Measurements from ENCODE around the gene RELB. TPM values are rescaled to one million over a fixed set of nuclear protein-coding genes. Genes with fewer than 3 reads are reported as not detected.

Gene RELB
- total RNA-seq, 1 donor from 2014 or later = 18.7 TPM

DNA sequence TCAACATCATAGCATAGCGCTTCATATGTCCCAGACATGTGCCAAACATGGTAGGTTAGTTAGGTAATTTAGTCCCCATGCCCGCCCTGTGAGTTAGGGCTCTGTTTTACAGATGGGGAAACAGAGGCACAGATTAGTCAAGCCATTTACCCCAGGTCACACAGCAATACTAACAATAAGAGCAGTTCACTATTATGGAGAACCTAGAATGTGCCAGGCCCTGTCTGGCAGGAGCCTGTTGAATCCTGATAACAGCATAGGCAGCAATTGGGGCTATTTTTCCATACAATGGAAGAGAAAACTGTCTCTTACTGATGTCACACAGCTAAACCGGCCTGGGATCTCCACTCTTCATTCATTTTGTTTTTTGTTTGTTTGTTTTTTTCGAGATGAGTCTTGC is 85.2 kb downstream of the RELB start:
- DNase-seq (ENCODE audit: low spot score in 2 of 2, unreplicated experiment in 2 of 2) = no peak
- Mint-ChIP-seq H3K4me1 (peaks cover 8% of the 10 kb centered on the region), H3K27ac (no peak overlapping the region), H3K36me3 (peaks cover 18% of the 10 kb centered on the region), H3K4me3 (no peak overlapping the region), H3K9me3 (no peaks in the 10 kb centered on the region), H3K27me3 (ENCODE audit: low read depth) (no peaks in the 10 kb centered on the region)
- TF ChIP-seq, protein P1, sequence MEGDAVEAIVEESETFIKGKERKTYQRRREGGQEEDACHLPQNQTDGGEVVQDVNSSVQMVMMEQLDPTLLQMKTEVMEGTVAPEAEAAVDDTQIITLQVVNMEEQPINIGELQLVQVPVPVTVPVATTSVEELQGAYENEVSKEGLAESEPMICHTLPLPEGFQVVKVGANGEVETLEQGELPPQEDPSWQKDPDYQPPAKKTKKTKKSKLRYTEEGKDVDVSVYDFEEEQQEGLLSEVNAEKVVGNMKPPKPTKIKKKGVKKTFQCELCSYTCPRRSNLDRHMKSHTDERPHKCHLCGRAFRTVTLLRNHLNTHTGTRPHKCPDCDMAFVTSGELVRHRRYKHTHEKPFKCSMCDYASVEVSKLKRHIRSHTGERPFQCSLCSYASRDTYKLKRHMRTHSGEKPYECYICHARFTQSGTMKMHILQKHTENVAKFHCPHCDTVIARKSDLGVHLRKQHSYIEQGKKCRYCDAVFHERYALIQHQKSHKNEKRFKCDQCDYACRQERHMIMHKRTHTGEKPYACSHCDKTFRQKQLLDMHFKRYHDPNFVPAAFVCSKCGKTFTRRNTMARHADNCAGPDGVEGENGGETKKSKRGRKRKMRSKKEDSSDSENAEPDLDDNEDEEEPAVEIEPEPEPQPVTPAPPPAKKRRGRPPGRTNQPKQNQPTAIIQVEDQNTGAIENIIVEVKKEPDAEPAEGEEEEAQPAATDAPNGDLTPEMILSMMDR (IDR thresholded peaks at IDR 0.05; ENCODE audit: unreplicated experiment) = no peak

DNA sequence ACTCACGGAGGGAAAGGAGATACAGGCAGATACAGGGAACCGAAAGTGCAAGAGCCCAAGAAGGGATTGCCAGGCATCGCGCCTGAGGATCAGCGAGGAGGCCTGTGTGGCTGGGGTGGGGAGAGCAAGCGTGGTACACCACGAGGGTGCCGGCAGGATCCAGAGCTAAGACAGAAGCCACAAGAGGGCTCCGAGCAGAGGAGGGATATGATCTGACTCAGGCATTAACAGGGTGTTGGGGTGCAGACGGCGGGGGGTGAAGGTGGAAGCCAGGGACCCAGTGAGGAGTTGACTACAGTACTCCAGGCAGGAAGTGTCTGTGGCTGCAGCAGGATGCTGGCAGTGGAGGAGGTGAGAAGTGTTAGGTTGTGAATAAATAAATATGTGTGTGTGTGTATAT is 86.3 kb downstream of the RELB start:
- Mint-ChIP-seq H3K4me3 (no peak overlapping the region), H3K9me3 (no peaks in the 10 kb centered on the region), H3K4me1 (peaks cover 10% of the 10 kb centered on the region), H3K36me3 (peaks cover 10% of the 10 kb centered on the region), H3K27me3 (ENCODE audit: low read depth) (no peaks in the 10 kb centered on the region), H3K27ac (no peak overlapping the region)
- no peak for DNase-seq (ENCODE audit: low spot score in 2 of 2, unreplicated experiment in 2 of 2)
- TF ChIP-seq, protein P1 (IDR thresholded peaks at IDR 0.05; ENCODE audit: unreplicated experiment) = no peak

Other genes starting within 250 kb of the RELB start
- gene CBLC, start 223.6 kb upstream of the RELB start, total RNA-seq = 8.5 to 10.8 TPM (median 8.8 TPM) in 3 replicates
- 346 to 378 TPM (median 355 TPM) in 3 replicates for gene BCAM, start 192.4 kb upstream of the RELB start, total RNA-seq
- 291 to 300 TPM (median 299 TPM) in 3 replicates for gene NECTIN2, start 155.2 kb upstream of the RELB start, total RNA-seq
- gene TOMM40, start 110.2 kb upstream of the RELB start, total RNA-seq = 47.7 to 49.8 TPM (median 47.8 TPM) in 3 replicates
- 285 to 290 TPM (median 289 TPM) in 3 replicates for gene APOE, start 95.7 kb upstream of the RELB start, total RNA-seq
- 18.6 to 20.0 TPM (median 18.6 TPM) in 3 replicates for gene APOC1, start 86.9 kb upstream of the RELB start, total RNA-seq
- not detected in 3 replicates for gene APOC4, start 59.2 kb upstream of the RELB start, total RNA-seq
- not detected in 3 replicates for gene APOC2, start 55.4 kb upstream of the RELB start, total RNA-seq
- gene CLPTM1, start 46.1 kb upstream of the RELB start, total RNA-seq = 85.6 to 89.6 TPM (median 85.6 TPM) in 3 replicates
- 132 to 133 TPM (median 133 TPM) in 3 replicates for gene CLASRP, start 37.6 kb downstream of the RELB start, total RNA-seq
- 0.99 to 1.1 TPM (median 1.1 TPM) in 3 replicates for gene ZNF296, start 75.0 kb downstream of the RELB start, total RNA-seq
- 24.2 to 27.5 TPM (median 24.4 TPM) in 3 replicates for gene GEMIN7, start 77.8 kb downstream of the RELB start, total RNA-seq
- gene PPP1R37, start 91.7 kb downstream of the RELB start, total RNA-seq = 36.2 to 40.7 TPM (median 38.9 TPM) in 3 replicates
- gene NKPD1, start 159.5 kb downstream of the RELB start, total RNA-seq = 0.54 to 1.1 TPM (median 0.71 TPM) in 3 replicates
- gene TRAPPC6A, start 176.8 kb downstream of the RELB start, total RNA-seq = 42.8 to 48.0 TPM (median 46.7 TPM) in 3 replicates
- gene BLOC1S3, start 177.3 kb downstream of the RELB start, total RNA-seq = 8.0 to 10.3 TPM (median 8.9 TPM) in 3 replicates
- gene EXOC3L2, start 243.9 kb downstream of the RELB start, total RNA-seq = 1.4 to 1.7 TPM (median 1.6 TPM) in 3 replicates
- 58.6 to 64.9 TPM (median 63.7 TPM) in 3 replicates for gene MARK4, start 249.8 kb downstream of the RELB start, total RNA-seq

All from mesothelial cell of epicardium (in vitro differentiated cells).